Body of pancreas (tissue), 4 donors: ENCODE measurements around the gene ATP2B1. TPM values are rescaled to one million over a fixed set of nuclear protein-coding genes. Genes with fewer than 3 reads are reported as not detected.

Experiments
- ATAC-seq: fragments of 150-250 bp; one replicate; pipeline ENCODE4 v1.9.1; 2016
- DNase-seq, 4 donors: peaks; one replicate each; pipeline ENCODE4 v3.0.0-alpha.2; 2019
- H3K27ac ChIP-seq, 4 donors: fragments of 200-600 bp; sonication (generic); 1 replicate in 3 of 4; 2 replicates in 1 of 4; pipeline versions ENCODE4 v1.5.1 to v1.6.1; 2016 to 2019; ENCODE audit warnings: mild to moderate bottlenecking in 1 of 4, mixed read lengths in 1 of 4, moderate library complexity in 1 of 4
- H3K27me3 ChIP-seq, 2 donors: fragments of 200-600 bp; sonication (generic); one replicate each; pipeline ENCODE4 v1.6.0; 2016; ENCODE audit warnings: mild to moderate bottlenecking in 1 of 2
- H3K36me3 ChIP-seq, 2 donors: fragments of 200-600 bp; sonication (generic); replicated peaks in 1 of 2; 2 replicates each; pipeline ENCODE4 v1.5.1; 2016; ENCODE audit warnings: low read depth in 2 of 2; ENCODE audit not compliant: insufficient read depth in 1 of 2
- H3K4me1 ChIP-seq: fragments of 200-600 bp; sonication (generic); one replicate; pipeline ENCODE4 v1.6.0; 2016
- H3K4me3 ChIP-seq, 2 donors: fragments of 200-600 bp; sonication (generic); 1 replicate in 1 of 2; 2 replicates in 1 of 2; pipeline ENCODE4 v1.5.1; 2016 to 2019
- H3K9me3 ChIP-seq, 3 donors: fragments of 200-600 bp; sonication (generic); 1 replicate in 2 of 3; 2 replicates in 1 of 3; pipeline ENCODE4 v1.5.1; 2016
- POLR2A ChIP-seq, 3 donors: fragments of 450-650 bp; IDR thresholded peaks; one replicate each; pipeline ENCODE4 v1.6.1; 2016; ENCODE audit warnings: antibody characterized with exemption in 3 of 3, mild to moderate bottlenecking in 2 of 3
- WGBS, 2 donors: methylation state at CpG; one replicate each; pipeline ENCODE4 v1.1.5; 2017; 5-methylcytosine and 5-hydroxymethylcytosine counted together
- intact Hi-C: fragments of 100-400 bp; cut with DNase I; formaldehyde crosslinking; loops from one replicate; pipeline ENCODE4 v1.15.1; 2023
- small RNA-seq: library from RNA; depleted of rRNA; stranded (forward); fragments of <200 nt; gene quantifications from one replicate; pipeline ENCODE3, GENCODE V24; 2016
- total RNA-seq, 2 donors: library from RNA; depleted of rRNA; stranded (reverse); fragments of >200 nt; gene quantifications; one replicate each; pipeline ENCODE4 v1.1.0, GENCODE V29; 2016
- TF ChIP-seq, protein P1 (sequence below), 7 experiments: fragments of 450-650 bp in 4 of 7; fragments of 200-600 bp in 3 of 7; sonication (generic) in 3 of 7; IDR thresholded peaks; one replicate each; pipeline ENCODE4 v1.5.1; 2016 to 2019; ENCODE audit warnings: antibody characterized with exemption in 7 of 7

The ATP2B1 gene
- total RNA-seq, 2 donors from 2014 or later, result 17.1 to 37.9 TPM

DNA sequence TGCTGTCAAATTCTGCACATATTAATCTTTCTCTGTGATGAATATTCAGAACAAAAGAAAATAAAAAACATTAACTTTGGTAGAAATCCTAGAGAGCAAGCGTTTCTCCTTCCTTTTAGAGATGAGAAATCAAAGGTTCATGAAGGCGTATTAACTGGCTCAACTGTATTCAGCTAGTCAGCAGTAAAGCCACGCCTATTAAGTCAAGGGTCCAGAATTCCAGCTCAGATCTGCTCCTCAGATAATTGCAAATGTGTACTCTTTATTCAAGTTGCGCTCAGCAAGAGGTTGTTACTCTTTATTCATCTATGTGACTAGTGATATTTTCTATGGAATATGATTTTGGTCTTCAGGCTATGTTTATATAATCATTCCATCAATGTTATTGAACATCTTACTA is 169.7 kb downstream of the ATP2B1 start:
- no peaks in the 10 kb centered on the region for H3K27me3 ChIP-seq
- intact Hi-C loops, result no loop called here

More for the DNA sequence above, 169.7 kb downstream of the ATP2B1 start:
- ATAC-seq, result no peak
- 62 to 68% methylated on average over 4 of the region's 4 CpGs for WGBS, 2 donors
- Histone ChIP-seq H3K36me3 (no peaks in the 10 kb centered on the region), H3K9me3 (no peaks in the 10 kb centered on the region), H3K4me3 (no peak overlapping the region), H3K4me1 (peaks cover 8% of the 10 kb centered on the region), H3K27ac (no peak overlapping the region)
- no peak for DNase-seq
- TF ChIP-seq POLR2A (IDR thresholded peaks at IDR 0.05), result no peak
- TF ChIP-seq, protein P1, sequence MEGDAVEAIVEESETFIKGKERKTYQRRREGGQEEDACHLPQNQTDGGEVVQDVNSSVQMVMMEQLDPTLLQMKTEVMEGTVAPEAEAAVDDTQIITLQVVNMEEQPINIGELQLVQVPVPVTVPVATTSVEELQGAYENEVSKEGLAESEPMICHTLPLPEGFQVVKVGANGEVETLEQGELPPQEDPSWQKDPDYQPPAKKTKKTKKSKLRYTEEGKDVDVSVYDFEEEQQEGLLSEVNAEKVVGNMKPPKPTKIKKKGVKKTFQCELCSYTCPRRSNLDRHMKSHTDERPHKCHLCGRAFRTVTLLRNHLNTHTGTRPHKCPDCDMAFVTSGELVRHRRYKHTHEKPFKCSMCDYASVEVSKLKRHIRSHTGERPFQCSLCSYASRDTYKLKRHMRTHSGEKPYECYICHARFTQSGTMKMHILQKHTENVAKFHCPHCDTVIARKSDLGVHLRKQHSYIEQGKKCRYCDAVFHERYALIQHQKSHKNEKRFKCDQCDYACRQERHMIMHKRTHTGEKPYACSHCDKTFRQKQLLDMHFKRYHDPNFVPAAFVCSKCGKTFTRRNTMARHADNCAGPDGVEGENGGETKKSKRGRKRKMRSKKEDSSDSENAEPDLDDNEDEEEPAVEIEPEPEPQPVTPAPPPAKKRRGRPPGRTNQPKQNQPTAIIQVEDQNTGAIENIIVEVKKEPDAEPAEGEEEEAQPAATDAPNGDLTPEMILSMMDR (IDR thresholded peaks at IDR 0.05), result no peak

Small RNAs within 50 kb of the gene (small RNA-seq; reads per million reads assigned to genes)
- gene AC025034.2, result not detected
- 0.33 reads per million for gene RNA5SP365
- gene RNU6-148P, result not detected

Other genes with a start within 250 kb of the ATP2B1 start
- 10 to 100 TPM in 1 of 2 donors, 1 to 10 TPM in 1; 8.2 to 16.6 TPM for gene GALNT4, start 184.0 kb downstream of the ATP2B1 start, total RNA-seq
- 10 to 100 TPM; 10.9 to 32.6 TPM for gene POC1B, start 182.8 kb downstream of the ATP2B1 start, total RNA-seq